CD4-positive, alpha-beta T cell treated with Interleukin-17A for 4 hours (primary cell): ENCODE measurements around the gene TIMP1.
"Not testable (repeated sequence)": the region's sequence is repeated elsewhere in the genome, so short reads cannot be mapped to it uniquely, and the experiment has no call there.

Source experiments
- DNase-seq: peaks from one replicate; pipeline ENCODE4 v3.0.0-alpha.2; 2020; ENCODE audit warnings: mixed read lengths

Gene TIMP1

DNA sequence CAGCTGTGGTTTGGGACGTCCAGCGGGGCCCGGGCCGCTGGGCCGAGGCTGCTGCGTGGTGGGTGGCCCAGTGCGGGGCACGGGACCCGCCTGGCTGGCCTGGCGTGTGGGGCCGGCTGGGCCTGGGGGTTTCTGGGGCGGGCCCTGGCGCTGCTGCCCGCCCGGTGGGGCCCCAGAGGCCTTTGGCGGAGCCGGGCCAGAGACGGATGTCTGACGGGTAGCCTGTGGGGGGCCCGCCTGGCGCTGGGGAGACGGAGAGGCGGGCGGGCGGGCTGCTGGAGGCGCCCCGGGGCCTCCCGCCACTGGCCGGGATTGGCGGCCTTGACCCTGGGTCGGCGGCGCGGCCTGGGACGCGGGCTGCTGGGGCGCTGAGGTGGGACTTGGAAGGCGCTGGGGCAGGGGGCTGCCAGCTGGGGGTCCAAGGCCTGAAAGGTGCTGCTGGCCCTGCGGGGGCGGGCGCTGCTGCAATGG lies 8.1 kb upstream of the TIMP1 start:
- DNase-seq: no peak

DNA sequence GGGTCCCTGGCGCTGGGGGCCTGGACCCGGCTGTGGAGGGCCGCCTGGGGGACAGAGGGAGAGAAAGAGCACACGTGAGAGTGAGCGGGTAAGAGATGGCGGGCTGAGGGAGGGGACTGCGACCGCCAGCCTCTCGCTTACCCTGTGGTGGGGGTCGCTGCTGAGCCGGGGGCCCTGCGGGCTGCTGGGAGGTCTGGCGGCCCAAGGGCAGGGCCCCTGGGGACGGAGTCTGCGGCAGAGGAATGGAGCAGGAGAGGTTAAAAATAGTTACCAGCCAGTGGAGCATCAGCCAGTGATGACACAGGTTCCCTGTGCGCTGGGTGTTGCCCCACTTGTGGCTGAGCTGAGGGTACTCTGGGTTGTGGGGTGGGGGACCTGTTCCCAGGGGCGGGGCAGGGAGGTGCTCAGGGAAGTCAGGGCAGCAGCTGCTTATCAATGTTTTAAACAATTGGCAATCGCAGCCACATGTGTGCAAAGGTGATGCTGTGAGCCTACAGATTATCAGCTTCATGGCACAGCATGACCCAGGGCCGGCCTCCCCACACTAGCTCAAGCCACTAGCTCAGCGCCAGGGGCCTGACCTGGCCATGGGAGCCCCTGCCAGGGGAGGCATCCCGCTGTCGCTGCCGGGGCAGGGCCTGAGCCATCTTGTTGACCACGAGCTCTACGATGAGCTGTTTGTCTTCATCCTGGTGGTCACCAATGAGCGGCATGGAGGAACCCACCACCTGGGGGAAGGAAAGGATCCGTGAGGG lies 7.5 kb upstream of the TIMP1 start:
- no peak for DNase-seq

DNA sequence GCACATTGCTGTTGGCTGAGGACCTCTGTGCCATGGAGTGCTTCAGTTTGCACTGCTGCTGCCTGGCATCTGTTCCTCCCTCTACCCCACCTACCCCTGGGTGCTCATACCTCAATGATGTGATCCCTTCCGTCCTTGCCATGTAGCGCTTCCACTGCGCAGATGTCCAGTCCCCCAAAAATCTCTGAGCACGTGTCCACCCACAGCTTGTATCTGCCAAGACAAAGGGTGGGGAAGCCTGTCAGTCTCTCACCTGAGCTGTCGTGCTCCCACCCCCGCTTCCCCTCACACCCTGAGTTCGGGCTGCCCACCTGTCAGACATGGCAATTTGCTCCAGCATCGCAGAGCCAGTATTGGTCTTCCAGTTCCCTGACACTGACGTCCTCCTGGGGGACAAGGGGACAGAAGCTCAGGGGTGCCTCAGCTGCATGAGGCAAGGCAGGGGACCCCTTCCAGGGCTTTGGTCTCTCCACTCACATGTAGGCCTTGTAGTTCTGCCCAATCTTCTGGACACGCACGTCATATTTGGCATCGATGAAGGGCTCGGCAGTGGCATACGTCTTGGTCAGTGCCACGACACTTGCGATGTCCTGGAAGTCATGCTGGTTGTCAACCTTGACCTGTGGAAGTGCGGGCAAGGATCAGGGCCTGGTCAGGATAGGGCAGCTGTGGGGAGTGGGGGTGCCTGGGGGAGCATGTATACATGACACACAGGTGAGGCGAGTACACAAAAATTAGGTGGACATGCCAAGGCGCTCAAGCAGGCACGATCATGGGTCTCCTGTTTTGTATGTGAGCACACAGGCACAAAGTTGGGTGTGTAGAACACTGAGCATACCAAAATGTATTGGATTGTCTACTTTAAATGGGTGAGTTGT lies 6.0 kb upstream of the TIMP1 start:
- DNase-seq: no peak

DNA sequence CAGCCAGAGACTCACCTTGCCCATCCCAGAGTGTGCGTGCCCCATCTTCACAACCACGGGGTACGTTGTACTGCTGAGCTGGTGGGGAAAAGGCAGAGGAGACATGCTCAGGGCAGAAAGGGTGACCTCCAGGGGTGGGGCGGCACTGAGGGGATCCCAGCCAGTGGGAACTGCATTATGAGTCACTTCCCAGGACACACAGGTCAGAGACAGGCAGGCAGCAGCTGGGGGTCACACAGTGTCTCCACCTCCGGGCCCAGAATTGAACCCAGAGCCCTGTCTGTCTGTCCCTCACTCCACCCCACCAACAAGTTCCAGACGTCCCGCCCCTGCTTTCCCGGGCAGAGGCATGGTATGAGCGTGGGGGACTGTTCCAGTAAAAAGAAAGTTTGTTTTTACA lies 4.8 kb upstream of the TIMP1 start:
- DNase-seq: no peak

DNA sequence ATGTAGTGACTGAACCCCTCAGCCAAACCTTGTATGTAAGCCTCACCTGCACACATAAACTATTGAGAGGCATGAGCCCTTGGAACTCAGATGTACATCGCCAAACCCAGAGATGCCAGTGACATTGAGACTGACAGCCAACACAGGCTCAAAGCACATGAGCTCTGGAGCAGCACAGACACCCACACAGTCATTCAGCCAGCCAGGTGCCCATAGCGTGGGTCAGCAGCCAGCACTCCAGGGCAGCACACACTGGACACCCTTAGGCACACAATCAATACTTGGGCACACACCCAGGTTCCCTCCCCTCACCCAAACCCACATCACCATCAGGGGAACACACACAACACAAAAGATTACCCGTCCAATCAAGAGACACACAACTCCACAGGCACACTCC lies 4.3 kb upstream of the TIMP1 start:
- no peak for DNase-seq

DNA sequence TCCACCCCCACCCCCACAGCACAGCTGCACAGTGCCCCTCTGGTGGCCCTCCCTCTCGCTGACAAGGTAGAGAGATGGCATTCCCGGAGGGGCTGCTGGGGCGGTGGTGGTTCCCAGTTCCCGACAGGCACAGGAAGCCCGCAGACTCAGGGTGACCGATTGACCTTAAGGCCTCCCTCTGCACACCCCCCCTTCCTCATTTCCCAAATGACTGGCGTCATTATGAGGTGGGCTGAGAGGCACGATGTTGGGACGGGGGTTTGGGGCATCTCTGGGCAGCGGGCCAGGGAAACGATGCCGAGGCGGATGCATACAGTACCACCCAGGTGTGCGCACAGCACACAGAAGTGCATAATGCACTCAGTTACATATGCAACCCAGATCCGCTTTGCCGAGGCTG lies 3.5 kb upstream of the TIMP1 start:
- DNase-seq: no peak

DNA sequence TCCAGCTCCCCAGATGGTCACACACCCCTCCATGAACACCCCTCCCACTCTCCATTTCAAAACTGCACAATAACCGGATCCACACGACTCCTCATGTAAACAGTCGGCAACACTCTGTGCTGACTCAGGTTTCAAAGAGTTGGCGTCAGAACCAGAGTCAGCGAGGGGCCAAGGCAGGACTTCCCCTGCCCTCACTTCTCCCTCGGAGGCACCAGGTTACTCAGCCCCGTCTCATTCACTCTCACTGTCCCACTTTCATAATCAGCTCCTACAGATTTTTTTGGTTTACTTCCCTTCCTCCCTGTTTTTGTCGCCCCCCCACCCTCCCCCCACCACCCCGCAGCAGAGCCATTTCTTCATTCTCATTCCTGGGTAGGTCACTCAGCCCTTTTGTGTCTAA lies 2.7 kb upstream of the TIMP1 start:
- peak; percentile 34 for DNase-seq

DNA sequence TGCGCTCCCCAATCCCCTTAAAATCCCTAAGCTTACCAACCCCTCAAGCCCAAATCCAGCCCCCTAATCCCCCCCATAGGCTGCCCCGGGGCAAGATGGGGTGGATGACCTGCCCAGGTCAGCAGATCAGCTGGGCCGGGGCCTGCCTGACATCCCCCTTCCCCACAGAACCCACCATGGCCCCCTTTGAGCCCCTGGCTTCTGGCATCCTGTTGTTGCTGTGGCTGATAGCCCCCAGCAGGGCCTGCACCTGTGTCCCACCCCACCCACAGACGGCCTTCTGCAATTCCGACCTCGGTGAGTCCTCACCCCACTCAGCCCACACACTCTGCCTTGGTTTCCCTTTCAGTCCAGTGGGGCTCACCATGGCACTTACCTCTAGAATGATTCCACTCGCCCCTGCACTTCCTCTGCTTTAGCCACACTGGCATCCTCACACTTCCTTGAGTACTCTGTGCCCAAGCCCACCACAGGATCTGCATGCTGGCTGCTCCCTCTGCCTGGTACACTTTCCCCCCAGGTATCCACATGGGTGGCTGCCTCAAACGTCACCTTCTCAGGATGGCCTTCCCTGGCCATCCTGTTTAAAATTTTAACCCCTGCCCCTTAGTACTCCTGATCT lies 1.1 kb downstream of the TIMP1 start:
- no peak for DNase-seq

DNA sequence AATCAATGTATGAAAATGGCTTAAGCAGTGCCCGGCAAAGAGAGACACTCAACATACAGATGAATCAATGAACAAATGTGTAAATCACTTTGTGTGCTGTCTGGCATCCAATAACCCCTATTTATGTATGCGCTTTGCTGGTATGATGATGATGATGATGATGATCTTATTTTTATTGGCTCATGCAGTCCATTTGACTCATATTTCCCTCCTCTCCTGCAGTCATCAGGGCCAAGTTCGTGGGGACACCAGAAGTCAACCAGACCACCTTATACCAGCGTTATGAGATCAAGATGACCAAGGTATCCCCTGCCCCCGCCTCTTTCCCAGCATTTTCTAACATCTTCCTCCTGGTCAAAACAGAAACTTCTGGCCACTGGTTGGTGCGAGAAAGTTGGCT lies 2.5 kb downstream of the TIMP1 start:
- no peak for DNase-seq

DNA sequence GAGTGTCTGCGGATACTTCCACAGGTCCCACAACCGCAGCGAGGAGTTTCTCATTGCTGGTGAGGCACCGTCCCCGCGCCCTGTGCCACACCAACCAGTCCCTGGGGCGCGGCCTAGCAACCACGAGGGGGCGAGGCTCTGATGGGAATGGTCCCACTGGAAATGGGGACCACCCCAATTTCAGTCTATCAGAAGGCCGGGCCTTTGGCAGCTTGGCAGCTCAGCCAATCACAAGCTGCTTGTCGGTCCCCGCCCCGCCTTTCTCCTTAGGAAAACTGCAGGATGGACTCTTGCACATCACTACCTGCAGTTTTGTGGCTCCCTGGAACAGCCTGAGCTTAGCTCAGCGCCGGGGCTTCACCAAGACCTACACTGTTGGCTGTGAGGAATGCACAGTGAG lies 3.0 kb downstream of the TIMP1 start:
- no peak for DNase-seq

DNA sequence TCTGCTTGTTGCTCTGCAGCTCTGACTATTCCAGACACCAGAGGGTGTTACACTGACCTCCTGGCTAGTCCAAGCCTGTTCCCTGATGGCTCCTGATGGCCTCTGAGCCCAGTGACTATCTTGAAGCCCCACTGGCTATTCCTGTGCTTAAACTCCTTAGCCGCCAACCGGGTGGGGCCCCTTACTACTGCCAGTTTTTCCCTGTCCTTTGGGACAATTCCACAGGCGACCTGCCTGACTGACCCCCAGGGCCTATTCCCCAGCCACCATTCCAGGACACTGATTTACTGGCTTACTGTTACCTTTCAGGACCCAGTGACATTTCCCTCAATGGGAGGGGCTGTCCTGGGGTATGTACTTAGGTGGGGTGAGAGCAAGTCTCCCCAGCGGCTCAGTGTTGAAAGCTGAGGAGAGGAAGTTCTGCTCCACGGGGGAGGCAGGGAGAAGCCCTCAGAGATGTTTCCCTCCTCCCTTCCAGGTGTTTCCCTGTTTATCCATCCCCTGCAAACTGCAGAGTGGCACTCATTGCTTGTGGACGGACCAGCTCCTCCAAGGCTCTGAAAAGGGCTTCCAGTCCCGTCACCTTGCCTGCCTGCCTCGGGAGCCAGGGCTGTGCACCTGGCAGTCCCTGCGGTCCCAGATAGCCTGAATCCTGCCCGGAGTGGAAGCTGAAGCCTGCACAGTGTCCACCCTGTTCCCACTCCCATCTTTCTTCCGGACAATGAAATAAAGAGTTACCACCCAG lies 4.0 kb downstream of the TIMP1 start:
- DNase-seq: no peak

DNA sequence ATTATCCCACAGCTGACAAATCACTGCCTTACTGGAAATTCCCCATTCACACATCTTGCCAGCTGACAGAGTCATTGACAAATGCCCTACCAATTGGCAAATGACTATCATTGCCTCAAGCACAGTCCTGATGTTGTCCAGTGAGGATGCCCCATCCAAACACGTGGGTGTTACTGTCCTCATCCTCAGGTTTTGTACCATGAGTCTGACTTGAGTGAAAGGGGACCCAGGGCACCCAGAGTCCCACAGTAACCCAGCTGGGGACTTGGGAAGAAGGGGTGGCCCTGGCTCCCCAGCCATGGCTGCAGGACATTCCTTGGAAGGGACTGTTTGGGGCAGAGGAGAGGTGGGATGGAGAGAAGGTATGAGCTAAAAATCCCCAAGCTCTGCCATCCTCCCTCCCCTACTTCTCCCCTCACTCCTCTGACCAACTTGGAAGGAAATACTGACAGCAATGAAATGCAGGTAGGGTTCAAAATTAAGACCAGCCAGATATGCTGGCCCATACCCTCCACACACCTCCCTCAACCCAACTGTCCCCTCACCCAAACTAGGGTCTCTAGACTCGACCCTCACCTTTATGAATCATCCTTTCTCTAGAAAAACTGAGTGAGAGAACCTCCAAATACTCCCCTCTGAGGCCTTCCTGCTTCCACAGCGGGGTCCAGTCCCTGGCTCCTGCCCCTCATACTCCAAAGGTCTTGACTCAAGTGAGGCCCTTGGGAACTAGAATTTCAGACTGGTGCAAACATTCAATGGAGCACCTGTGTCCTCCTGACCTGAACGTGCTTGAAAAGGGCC lies 5.1 kb downstream of the TIMP1 start:
- no peak for DNase-seq

DNA sequence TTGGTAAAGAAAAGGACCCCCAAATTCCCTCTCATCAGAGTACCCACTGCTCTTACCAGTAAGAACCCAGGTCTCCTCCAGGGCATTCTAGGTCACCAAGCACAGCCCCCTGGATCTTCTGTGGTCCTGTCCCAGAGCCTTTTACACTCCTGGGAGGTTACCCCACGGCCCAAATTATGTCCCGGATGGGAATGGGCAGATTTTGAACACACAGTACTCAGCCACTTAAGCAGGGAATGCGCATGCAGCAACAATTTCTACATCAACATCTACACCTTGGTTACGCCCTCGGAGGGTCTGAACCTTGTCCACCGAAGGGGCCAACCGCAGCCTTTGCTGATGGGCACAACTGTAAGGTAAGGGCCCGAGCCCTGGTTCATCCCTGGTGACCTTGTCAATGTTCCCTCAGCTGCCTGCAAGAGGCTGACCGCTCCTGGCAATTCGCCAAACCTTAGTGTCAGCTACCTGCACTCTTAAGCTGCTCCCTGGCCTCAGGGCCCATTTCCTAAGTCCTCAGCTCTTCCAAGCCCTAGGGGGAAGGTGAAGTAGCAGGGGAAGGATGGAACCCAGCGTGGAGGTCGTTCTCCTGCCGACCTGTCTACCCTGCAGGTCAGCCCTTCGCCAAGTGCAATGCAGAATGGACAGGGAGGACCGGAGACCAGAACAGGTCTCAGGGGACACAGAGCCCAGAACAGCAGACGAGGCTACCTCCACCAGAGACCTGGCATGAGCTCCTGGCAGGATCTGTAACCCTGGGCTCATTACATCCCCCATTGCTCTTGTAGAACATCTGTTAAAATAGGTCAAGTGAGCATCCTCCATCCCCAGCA lies 5.9 kb downstream of the TIMP1 start:
- no peak for DNase-seq

DNA sequence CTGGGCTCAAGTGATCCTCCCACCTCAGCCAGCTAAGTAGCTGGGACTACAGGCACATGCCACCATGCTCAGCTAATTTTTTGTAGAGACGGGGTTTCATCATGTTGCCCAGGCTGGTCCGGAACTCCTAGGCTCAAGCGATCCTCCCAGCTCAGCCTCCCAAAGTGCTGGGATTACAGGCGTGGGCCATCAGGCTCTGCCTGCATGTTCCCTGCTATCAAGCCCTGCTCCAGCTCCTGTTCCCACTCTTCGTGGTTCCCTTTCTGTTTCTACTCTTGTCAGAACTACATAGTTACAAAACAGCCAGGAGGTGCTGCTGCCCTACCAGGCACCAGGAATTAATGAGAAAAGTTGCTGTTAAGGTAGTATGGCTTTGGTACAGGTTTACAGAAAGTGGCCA lies 8.7 kb downstream of the TIMP1 start:
- DNase-seq: no peak

DNA sequence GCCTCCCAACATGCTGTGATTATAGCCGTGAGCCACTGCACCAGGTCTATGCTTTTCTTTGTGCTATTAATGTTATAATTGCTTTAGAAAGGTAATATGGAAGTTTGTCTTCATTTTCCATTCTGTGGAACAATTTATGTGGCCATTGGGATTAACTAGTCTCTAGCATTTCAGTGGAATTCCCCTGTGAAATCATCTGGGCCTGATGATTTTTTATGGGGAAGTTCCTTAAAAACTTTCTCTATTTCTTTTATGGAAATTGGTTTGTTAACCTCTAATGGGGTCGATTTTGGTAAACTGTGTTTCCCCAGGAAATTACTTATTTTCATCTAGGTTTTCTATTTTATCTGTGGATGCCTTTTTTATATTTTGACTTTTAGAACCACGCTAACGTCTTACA lies 11.3 kb downstream of the TIMP1 start:
- no peak for DNase-seq

DNA sequence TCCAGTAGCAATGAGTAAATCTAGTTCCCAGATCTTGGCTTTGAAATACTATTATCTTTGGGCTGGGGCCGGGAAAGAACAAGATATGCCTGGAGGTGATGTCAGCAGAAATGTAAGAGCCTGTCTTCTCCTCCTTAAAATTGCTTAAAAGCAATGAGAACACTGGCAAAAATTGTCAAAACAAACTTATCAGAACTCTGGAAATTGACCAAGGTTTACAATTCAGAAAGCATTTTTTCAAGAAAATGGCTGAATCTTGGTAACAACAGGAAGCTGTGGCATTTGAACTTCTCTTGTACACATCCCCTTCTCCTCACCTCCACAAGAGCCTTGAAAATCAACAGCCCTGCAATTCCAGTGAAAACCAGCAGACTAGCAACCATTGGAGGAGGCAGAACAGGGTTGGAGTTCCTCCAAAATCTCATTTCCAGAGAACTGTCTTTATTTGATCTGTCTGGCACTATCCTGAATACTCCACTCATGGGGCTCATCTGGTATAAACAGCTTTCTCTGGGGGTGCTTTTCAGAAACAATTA lies 13.5 kb downstream of the TIMP1 start:
- no peak for DNase-seq

DNA sequence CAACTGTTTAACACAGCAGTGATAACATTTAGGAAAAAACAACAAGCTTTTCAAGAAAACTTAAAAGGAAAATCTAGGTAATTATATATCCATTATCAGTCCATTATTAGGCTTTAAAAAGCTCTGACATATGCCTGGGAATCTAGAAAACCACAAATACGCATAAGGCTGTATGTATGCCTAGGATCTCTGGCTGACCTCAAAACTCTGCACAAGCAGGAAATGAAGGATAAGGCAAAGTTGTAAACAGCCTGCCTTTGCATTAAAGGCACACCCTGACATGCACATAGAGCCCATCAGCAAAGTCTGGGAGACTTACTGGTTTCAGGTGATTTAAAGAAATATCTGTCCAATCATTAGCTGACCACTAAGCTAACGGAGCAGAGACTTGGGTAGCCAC lies 14.0 kb downstream of the TIMP1 start:
- no peak for DNase-seq

DNA sequence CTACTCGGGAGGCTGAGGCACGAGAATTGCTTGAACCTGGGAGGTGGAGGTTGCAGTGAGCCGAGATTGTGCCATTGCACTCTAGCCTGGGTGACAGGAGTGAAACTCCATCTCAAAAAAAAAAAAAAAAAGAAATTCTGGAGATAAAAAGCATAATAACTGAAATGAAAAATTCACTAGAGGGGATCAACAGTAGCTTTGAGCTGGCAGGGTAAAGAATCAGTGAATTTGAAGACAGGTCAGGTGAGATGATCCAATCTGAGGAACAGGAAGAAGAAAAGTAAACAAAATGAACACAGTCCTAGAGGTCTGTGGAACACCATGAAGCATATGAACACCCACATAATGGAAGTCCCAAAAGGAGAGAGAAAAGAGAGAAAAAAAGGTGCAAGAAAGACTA lies 15.0 kb downstream of the TIMP1 start:
- no peak for DNase-seq

DNA sequence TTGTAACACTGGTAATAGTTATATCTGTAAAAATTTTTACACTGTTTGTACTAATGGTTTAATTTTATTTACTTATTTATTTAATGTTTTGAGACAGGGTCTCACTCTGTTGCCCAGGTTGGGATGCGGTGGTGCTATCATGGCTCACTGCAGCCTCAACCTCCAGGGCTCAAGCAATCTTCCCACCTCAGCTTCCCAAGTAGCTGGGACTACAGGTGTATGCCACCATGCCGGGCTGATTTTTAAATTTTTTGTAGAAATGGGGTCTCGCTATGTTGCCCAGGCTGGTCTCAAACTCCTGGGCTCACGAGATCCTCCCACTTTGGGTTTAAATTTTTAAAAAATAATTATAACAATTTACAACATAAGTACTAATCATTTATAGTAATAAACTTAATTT lies 20.9 kb downstream of the TIMP1 start:
- not testable (repeated sequence) for DNase-seq

DNA sequence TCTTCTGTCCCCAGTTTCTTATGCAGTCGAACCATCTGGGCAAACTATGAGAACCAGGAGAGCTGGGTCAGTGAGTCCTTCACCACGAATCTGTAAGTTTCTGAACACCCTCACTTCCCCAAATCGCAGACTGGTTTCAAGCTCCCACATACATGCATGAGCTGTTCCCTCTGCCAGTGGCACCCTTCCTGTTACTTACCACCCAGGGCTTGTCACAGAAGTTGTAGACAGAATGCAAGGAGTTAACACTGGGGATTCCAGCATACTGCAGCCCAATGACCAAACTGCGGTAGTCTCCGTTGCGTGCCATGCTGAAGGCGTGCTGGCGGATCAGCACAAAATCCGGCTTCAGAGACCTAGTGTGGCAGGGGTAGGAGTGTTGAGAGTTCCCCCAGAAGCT lies 22.8 kb downstream of the TIMP1 start:
- no peak for DNase-seq

DNA sequence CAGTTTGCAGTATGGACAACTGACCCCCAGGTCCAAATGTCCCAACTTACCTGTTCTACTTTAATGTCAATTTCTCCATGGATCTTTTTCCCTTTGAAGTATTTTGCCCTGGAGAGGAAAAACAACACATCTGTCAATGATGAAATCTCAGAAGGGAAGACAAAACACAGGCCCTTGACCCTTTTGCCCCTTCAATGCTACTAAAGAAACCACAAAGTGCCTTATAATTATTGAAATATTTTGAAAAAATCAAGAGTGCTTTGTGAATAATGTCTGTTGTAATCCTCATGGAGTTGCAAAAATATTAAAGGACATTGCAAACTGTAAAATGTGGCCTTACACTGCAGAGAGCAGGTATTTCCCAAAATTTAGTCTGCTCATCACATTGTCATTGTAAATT lies 24.9 kb downstream of the TIMP1 start:
- no peak for DNase-seq
